IMR-90 (cell line): ENCODE results near the gene MRPL58. TPM values are rescaled to one million over a fixed set of nuclear protein-coding genes. Genes with fewer than 3 reads are reported as not detected.

Experiments used
- ATAC-seq: fragments of 200-7000 bp; cut with Tn5 transposase; 2 replicates; pipeline ENCODE4 v1.9.1; 2020; ENCODE audit warnings: low read depth, mild to moderate bottlenecking, moderate library complexity
- BruUV-seq: library from RNA; stranded (reverse); fragments of 400-500 nt; replicated peaks from 2 replicates; lab custom pipeline; 2021; lab: Mats Ljungman, UMichigan
- CTCF ChIA-PET: fragments of 300-600 bp; formaldehyde crosslinking; extraction: SDS; loops from one replicate; lab custom pipeline; 2021; ENCODE audit warnings: antibody characterized with exemption; lab: Yijun Ruan, JAX
- POLR2A ChIA-PET: fragments of 300-600 bp; sonication (Branson Sonifier 250); formaldehyde crosslinking; loops from one replicate; lab custom pipeline; 2022; ENCODE audit warnings: antibody characterized with exemption; ENCODE audit not compliant: unreplicated experiment; lab: Charles Lee
- DNase-seq: peaks from one replicate; pipeline ENCODE4 v3.0.0; 2013
- H2AFZ ChIP-seq: replicated peaks from 2 replicates; pipeline ENCODE3; 2013; ENCODE audit warnings: low read length, mild to moderate bottlenecking; ENCODE audit not compliant: poor library complexity
- H2AK5ac ChIP-seq: 2 replicates; pipeline ENCODE4 v1.6.1; 2013; ENCODE audit warnings: low read depth, low read length, inconsistent platforms
- H2AK9ac ChIP-seq: replicated peaks from 2 replicates; pipeline ENCODE3; 2013; ENCODE audit warnings: mild to moderate bottlenecking, low read depth, low read length, moderate library complexity; ENCODE audit not compliant: poor library complexity
- H2BK120ac ChIP-seq: 2 replicates; pipeline ENCODE4 v1.6.1; 2013; ENCODE audit warnings: low read depth, low read length, inconsistent platforms
- H2BK15ac ChIP-seq: 3 replicates; pipeline ENCODE4 v1.6.1; 2013; ENCODE audit warnings: low read depth, low read length, inconsistent platforms
- H2BK20ac ChIP-seq: 2 replicates; pipeline ENCODE4 v1.6.1; 2013; ENCODE audit warnings: low read depth, mild to moderate bottlenecking, inconsistent platforms, low read length, moderate library complexity
- H2BK5ac ChIP-seq: 2 replicates; pipeline ENCODE4 v1.6.1; 2013; ENCODE audit warnings: mild to moderate bottlenecking, low read depth, low read length, inconsistent platforms; ENCODE audit not compliant: poor library complexity, severe bottlenecking
- H3K14ac ChIP-seq: replicated peaks from 2 replicates; pipeline ENCODE4 v1.6.1; 2013; ENCODE audit warnings: low read depth, low read length, inconsistent platforms
- H3K18ac ChIP-seq: 2 replicates; pipeline ENCODE4 v1.6.1; 2013; ENCODE audit warnings: low read depth, low read length, control low read depth
- H3K23ac ChIP-seq: 2 replicates; pipeline ENCODE4 v1.6.1; 2013; ENCODE audit warnings: low read depth, low read length, inconsistent platforms
- H3K27ac ChIP-seq: 2 replicates; pipeline ENCODE4 v1.5.1; 2013; ENCODE audit warnings: mild to moderate bottlenecking, control low read depth, low read length; ENCODE audit not compliant: insufficient read depth
- H3K27me3 ChIP-seq: 2 replicates; pipeline ENCODE4 v1.6.1; 2013; ENCODE audit warnings: low read length; ENCODE audit not compliant: control insufficient read depth, insufficient read depth
- H3K36me3 ChIP-seq: 2 replicates; pipeline ENCODE4 v1.6.1; 2013; ENCODE audit warnings: low read length, mixed read lengths; ENCODE audit not compliant: control insufficient read depth, insufficient read depth
- H3K4ac ChIP-seq: 2 replicates; pipeline ENCODE4 v1.6.1; 2013; ENCODE audit warnings: low read depth, low read length, inconsistent platforms
- H3K4me1 ChIP-seq: 2 replicates; pipeline ENCODE4 v1.6.1; 2013; ENCODE audit warnings: low read length, mixed read lengths; ENCODE audit not compliant: control insufficient read depth, insufficient read depth
- H3K4me2 ChIP-seq: 2 replicates; pipeline ENCODE4 v1.6.1; 2013; ENCODE audit warnings: low read depth, mild to moderate bottlenecking, control low read depth, low read length, moderate library complexity
- H3K4me3 ChIP-seq: 2 replicates; pipeline ENCODE4 v1.5.1; 2013; ENCODE audit warnings: low read depth, mild to moderate bottlenecking, control low read depth, low read length, moderate library complexity; ENCODE audit not compliant: insufficient read depth
- H3K56ac ChIP-seq: 2 replicates; pipeline ENCODE4 v1.6.1; 2013; ENCODE audit warnings: low read length, inconsistent platforms; ENCODE audit not compliant: insufficient read depth; ENCODE audit errors: extremely low read depth
- H3K79me1 ChIP-seq, 2 experiments: 2 replicates each; pipeline ENCODE4 v1.6.1; 2013; ENCODE audit warnings: low read length in 2 of 2, inconsistent platforms in 1 of 2, low read depth in 1 of 2
- H3K9ac ChIP-seq: 2 replicates; pipeline ENCODE4 v1.6.1; 2013; ENCODE audit warnings: low read depth, low read length, control low read depth
- H3K9me1 ChIP-seq: 2 replicates; pipeline ENCODE4 v1.6.1; 2013; ENCODE audit warnings: low read length, inconsistent platforms; ENCODE audit not compliant: insufficient read depth
- H3K9me3 ChIP-seq: 2 replicates; pipeline ENCODE4 v1.6.1; 2013; ENCODE audit warnings: low read length; ENCODE audit not compliant: control insufficient read depth, insufficient read depth
- H4K20me1 ChIP-seq: 2 replicates; pipeline ENCODE4 v1.6.1; 2013; ENCODE audit warnings: low read length, inconsistent platforms; ENCODE audit not compliant: insufficient read depth
- H4K5ac ChIP-seq: 2 replicates; pipeline ENCODE4 v1.6.1; 2013; ENCODE audit warnings: mild to moderate bottlenecking, low read depth, low read length, control low read depth
- H4K8ac ChIP-seq, 2 experiments: 2 replicates each; pipeline ENCODE4 v1.6.1; 2013; ENCODE audit warnings: low read depth in 2 of 2, low read length in 2 of 2, control low read depth in 1 of 2, inconsistent platforms in 1 of 2
- H4K91ac ChIP-seq: 2 replicates; pipeline ENCODE4 v1.6.1; 2013; ENCODE audit warnings: low read depth, low read length, inconsistent platforms; ENCODE audit not compliant: insufficient read depth
- BHLHE40 ChIP-seq: fragments of 150-350 bp; IDR thresholded peaks from 2 replicates; pipeline ENCODE4 v1.6.1; 2016; ENCODE audit warnings: mild to moderate bottlenecking, low read depth, low read length
- CEBPB ChIP-seq: IDR thresholded peaks from 2 replicates; pipeline ENCODE4 v1.6.1; 2012; ENCODE audit warnings: low read depth, low read length, improper control_type of control experiment
- CHD1 ChIP-seq: IDR thresholded peaks from 2 replicates; pipeline ENCODE4 v1.6.1; 2012; ENCODE audit warnings: low read depth, low read length, improper control_type of control experiment
- FOS ChIP-seq: fragments of 150-350 bp; IDR thresholded peaks from 2 replicates; pipeline ENCODE4 v1.6.1; 2016; ENCODE audit warnings: low read depth, low read length
- MAZ ChIP-seq: IDR thresholded peaks from 2 replicates; pipeline ENCODE4 v1.6.1; 2012; ENCODE audit warnings: low read depth, mild to moderate bottlenecking, low read length, improper control_type of control experiment, moderate library complexity, borderline replicate concordance
- MXI1 ChIP-seq: IDR thresholded peaks from 2 replicates; pipeline ENCODE4 v1.6.1; 2012; ENCODE audit warnings: low read depth, mild to moderate bottlenecking, low read length, moderate library complexity, borderline replicate concordance
- RAD21 ChIP-seq: IDR thresholded peaks from 2 replicates; pipeline ENCODE4 v1.6.1; 2012; ENCODE audit warnings: low read length, improper control_type of control experiment
- RCOR1 ChIP-seq: IDR thresholded peaks from 2 replicates; pipeline ENCODE4 v1.6.1; 2012; ENCODE audit warnings: mild to moderate bottlenecking, low read length, improper control_type of control experiment; ENCODE audit not compliant: insufficient replicate concordance
- SMC3 ChIP-seq: fragments of 150-350 bp; IDR thresholded peaks from 2 replicates; pipeline ENCODE4 v1.6.1; 2016; ENCODE audit warnings: low read depth, mild to moderate bottlenecking, antibody characterized with exemption, low read length, moderate library complexity
- WGBS, 2 experiments: methylation state at CpG; one replicate each; pipeline versions ENCODE4 v1.1.5 to v1.1.7; 2013; ENCODE audit warnings: missing lambda C conversion rate in 2 of 2; ENCODE audit not compliant: insufficient read length in 1 of 2; ENCODE audit errors: extremely low coverage in 2 of 2; 5-methylcytosine and 5-hydroxymethylcytosine counted together
- dilution Hi-C: fragments of 300-500 bp; cut with HindIII; formaldehyde crosslinking; loops from one replicate; pipeline ENCODE4 v1.14.3; 2018; ENCODE audit warnings: low sequenced_read_pairs; ENCODE audit not compliant: unreplicated experiment
- in situ Hi-C: fragments of 300-500 bp; cut with MboI; formaldehyde crosslinking; loops from 3 replicates; pipeline ENCODE4 v1.14.3; 2019; ENCODE audit warnings: low sequenced_read_pairs, inconsistent platforms, mixed read lengths
- intact Hi-C: fragments of 100-400 bp; cut with micrococcal nuclease; formaldehyde crosslinking; loops from 2 replicates; pipeline ENCODE4 v1.10.0; 2022
- polyA plus RNA-seq, 3 experiments: library from polyadenylated mRNA; depleted of rRNA; stranded (reverse); fragments of >200 nt; gene quantifications; 2 replicates each; pipeline ENCODE4 v1.2.3, GENCODE V29; 2012; ENCODE audit warnings: low replicate concordance in 1 of 3
- total RNA-seq: library from RNA; depleted of rRNA; stranded (reverse); fragments of >200 nt; gene quantifications from 2 replicates; pipeline ENCODE4 v1.2.3, GENCODE V29; 2012
- TF ChIP-seq, protein P1 (sequence below): fragments of 150-350 bp; IDR thresholded peaks from 2 replicates; pipeline ENCODE4 v1.6.1; 2017; ENCODE audit warnings: mild to moderate bottlenecking, antibody characterized with exemption, low read length, low read depth
- TF ChIP-seq, protein P2 (sequence below): conservative IDR thresholded peaks from 2 replicates; pipeline ENCODE4 v1.5.1; 2012; ENCODE audit warnings: mild to moderate bottlenecking, low read depth, low read length, improper control_type of control experiment

Gene MRPL58
- total and polyA plus RNA-seq, 2 of the 4 experiments (the other 2 are of a cell fraction), result 42.5 to 53.0 TPM

DNA sequence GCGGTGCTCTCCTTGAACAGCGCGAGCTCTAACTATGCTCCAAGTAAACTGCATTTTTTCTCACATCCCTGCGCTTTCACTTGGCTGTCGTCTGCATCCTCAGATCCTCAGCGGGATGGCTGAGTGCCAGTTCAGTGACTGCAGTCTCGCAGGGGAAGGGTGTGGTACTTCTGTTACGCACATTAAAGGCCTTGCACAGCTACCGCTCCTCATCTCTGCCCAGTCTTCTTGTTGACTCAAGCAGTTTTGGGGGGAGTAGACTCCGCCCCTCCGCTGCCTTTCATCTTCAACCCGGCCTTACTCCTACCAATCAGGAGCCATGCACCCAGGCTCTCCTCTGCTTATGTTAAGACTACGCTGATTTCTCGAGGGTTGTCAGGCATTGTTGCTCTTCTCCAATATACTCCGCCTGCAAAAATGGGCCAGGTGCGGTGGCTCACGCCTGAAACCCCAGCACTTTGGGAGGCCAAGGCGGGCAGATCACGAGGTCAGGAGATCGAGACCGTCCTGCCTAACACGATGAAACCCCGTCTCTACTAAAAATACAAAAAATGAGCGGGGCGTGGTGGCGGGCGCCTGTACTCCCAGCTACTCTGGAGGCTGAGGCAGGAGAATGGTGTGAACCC, 24.3 kb downstream of the MRPL58 start (continued):
- TF ChIP-seq, protein P1, sequence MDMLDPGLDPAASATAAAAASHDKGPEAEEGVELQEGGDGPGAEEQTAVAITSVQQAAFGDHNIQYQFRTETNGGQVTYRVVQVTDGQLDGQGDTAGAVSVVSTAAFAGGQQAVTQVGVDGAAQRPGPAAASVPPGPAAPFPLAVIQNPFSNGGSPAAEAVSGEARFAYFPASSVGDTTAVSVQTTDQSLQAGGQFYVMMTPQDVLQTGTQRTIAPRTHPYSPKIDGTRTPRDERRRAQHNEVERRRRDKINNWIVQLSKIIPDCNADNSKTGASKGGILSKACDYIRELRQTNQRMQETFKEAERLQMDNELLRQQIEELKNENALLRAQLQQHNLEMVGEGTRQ, result no peak
- TF ChIP-seq MAZ, result no peak

DNA sequence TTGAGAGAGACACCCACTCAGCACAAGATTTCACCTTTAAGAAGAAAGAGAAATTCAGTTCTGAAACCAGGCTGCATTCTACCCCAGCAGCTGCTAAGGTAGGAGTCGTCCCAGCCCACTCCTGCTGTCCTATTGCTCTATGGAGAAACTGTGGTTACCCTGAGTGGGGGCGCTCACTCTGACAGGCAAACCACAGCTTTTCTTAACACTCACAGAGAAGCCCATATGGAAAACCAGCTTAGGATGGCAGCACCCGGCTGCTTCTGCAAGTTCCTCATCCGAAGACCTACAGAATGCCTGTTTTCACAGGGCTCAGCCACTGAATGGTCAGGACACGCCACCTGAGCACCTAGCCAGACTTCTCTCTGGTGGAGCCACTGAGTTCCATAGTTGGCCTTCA, 26.8 kb downstream of the MRPL58 start:
- Histone ChIP-seq H4K20me1 (peaks cover 5% of the 10 kb centered on the region), H2BK120ac (no peak overlapping the region), H3K9me3 (peaks cover 2% of the 10 kb centered on the region; the same call in 1 of the 2 replicates), H3K4ac (no peak overlapping the region), H3K9ac (no peak overlapping the region), H2BK5ac (no peak overlapping the region), H3K36me3 (peaks cover 27% of the 10 kb centered on the region), H3K4me3 (no peak overlapping the region), H2AK5ac (no peak overlapping the region), H3K79me1 (peaks cover 11 to 25% of the 10 kb centered on the region in 2 experiments), H3K23ac (no peak overlapping the region), H3K4me1 (no peaks in the 10 kb centered on the region), H3K56ac (no peak overlapping the region), H3K4me2 (no peak overlapping the region), H3K18ac (no peak overlapping the region), H4K8ac (no peak overlapping the region), H2AFZ (no peak overlapping the region), H2AK9ac (no peak overlapping the region), H3K14ac (no peak overlapping the region), H3K27ac (no peak overlapping the region), H3K9me1 (peaks cover 6% of the 10 kb centered on the region; the same call in 1 of the 2 replicates), H2BK20ac (no peak overlapping the region), H3K27me3 (no peaks in the 10 kb centered on the region), H4K5ac (no peak overlapping the region), H4K91ac (no peak overlapping the region), H2BK15ac (no peak overlapping the region)
- ChIA-PET POLR2A (no interaction called here), CTCF (interaction anchor here (0.9 to 1.4 kb wide), 2 partner anchors 9 to 45 kb away, joined by 3 read pairs; no protein-coding TSS in a partner anchor)
- in situ Hi-C loops, result no loop called here
- no peak for ATAC-seq
- BruUV-seq, result no TSS peak
- no peak for DNase-seq
- no CpG with 5 or more reads among the region's 5 CpGs for WGBS, 2 experiments
- dilution Hi-C loops, result no loop called here
- intact Hi-C loops, result no loop called here
- TF ChIP-seq RAD21 (no peak), MAZ (no peak), CHD1 (no peak), RCOR1 (no peak), MXI1 (no peak), SMC3 (no peak), BHLHE40 (no peak), CEBPB (no peak), FOS (no peak)
- TF ChIP-seq, protein P1, result no peak
- TF ChIP-seq, protein P2, sequence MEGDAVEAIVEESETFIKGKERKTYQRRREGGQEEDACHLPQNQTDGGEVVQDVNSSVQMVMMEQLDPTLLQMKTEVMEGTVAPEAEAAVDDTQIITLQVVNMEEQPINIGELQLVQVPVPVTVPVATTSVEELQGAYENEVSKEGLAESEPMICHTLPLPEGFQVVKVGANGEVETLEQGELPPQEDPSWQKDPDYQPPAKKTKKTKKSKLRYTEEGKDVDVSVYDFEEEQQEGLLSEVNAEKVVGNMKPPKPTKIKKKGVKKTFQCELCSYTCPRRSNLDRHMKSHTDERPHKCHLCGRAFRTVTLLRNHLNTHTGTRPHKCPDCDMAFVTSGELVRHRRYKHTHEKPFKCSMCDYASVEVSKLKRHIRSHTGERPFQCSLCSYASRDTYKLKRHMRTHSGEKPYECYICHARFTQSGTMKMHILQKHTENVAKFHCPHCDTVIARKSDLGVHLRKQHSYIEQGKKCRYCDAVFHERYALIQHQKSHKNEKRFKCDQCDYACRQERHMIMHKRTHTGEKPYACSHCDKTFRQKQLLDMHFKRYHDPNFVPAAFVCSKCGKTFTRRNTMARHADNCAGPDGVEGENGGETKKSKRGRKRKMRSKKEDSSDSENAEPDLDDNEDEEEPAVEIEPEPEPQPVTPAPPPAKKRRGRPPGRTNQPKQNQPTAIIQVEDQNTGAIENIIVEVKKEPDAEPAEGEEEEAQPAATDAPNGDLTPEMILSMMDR, result no peak
